Stimulated activated CD8-positive, alpha-beta memory T cell treated with anti-CD3 and anti-CD28 coated beads, Interleukin-12 subunit alpha, Interleukin-12 subunit beta, amount 100 ng/mL, for 4 hours (primary cell): ENCODE results near the gene YIF1A.
A peak's percentile ranks its signal among the peaks of the same experiment; 100 is the strongest.

ENCODE experiments used
- DNase-seq: peaks from one replicate; pipeline ENCODE4 v3.0.0-alpha.2; 2020; ENCODE audit warnings: low read depth

Gene YIF1A

DNA sequence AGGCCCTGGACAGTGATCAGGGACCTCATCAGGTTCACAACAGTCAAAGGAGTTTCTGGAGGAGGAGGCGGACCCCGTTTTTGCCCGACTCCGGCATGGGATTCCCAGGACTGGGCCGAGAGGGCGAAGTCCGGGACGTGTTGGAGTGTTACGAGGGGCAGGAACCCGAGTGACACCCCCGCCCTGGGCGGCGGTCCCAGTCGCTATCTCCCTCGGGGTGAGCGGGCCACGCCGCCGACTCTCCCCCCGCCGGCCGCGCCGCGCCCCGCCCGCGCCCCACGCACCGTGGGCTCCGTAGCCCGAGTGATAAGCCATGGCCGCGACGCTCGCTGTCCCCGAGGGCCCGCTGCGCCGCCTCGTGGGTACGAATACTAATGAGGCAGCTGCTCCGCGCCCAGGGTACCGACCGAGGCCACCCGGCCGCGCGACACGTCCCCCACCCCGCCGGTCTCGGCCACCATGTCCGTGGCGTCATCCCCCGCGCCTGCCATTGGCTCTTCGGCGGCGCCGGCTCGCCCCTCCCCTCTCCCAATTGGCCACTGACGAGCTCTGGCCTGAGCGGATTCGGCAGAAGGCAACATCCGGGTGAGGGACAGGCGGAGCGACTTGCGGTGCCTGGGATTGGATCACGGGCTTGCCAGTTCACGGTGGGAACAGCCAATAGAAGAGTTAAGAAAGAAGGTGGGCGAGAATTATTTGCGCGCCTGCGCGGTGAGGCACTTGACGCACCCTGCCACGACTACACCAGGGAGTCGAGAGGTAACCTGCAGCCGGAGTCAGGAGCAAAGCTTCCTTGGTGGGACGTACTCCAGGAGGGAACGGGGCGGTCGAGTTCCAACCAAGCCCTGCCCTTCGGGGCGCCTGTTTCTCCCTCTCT lies at the start of gene YIF1A:
Gene YIF1A, minus strand, starts transcription at position 473 of the 877 bp plus-strand sequence. Its CDS starts 158 bp downstream, at position 315.
- DNase-seq: peak; percentile 97

- DNase-seq: no peak
These were observed 48.4 kb upstream of the YIF1A start for GRCh38 chr11:66337103-66337899.

DNA sequence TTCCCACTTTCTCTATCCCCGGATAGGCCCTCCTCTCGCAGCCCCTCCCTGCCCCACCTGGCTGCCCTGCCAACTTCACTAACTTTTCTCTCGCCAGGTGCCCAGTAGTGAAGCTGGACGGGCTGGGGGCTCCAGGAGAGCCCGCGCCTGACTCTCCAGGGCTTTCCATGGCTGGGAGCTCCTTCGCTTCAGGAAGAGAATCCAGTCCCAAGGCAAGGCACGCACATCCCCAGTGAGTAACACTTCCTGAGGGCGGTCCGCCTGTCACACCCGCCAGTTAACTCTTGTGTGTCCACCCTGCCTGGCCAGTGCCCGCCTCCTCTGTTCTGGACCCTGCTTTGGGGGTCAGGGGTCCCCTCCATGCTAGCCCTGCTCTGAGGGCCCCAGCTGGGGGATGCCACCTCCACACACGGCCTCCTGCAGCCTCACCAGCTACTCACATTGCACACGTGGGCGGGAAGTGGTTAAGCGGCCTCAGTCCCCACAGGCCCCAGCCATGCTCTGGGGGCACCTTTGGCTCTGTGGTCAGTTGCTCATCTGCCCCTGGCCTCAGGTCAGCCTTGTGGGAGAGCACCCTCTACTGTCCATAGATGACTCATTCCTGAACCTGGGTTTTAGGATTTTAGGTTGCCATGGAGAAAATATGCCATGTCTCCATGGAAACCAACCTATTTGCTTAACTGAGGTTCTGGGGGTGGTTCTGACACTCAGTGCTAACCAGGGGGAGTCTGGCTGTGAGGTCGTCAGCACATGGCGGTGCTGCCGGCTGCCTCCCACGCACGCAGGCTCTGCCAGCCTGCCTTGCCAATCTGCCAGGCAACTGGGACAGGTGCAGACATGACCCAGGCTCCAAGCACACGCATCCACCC lies 47.5 kb upstream of the YIF1A start, which contains the start of gene RIN1:
Gene RIN1, minus strand, starts transcription at position 201 of the 869 bp plus-strand sequence. Its CDS starts 32 bp downstream, at position 169.
- DNase-seq: peak; percentile 42

GRCh38 chr11:66335531-66336233 lies 46.7 kb upstream of the YIF1A start:
- DNase-seq: no peak

- no peak for DNase-seq
These were observed 45.9 kb upstream of the YIF1A start for GRCh38 chr11:66334605-66335442.

DNA sequence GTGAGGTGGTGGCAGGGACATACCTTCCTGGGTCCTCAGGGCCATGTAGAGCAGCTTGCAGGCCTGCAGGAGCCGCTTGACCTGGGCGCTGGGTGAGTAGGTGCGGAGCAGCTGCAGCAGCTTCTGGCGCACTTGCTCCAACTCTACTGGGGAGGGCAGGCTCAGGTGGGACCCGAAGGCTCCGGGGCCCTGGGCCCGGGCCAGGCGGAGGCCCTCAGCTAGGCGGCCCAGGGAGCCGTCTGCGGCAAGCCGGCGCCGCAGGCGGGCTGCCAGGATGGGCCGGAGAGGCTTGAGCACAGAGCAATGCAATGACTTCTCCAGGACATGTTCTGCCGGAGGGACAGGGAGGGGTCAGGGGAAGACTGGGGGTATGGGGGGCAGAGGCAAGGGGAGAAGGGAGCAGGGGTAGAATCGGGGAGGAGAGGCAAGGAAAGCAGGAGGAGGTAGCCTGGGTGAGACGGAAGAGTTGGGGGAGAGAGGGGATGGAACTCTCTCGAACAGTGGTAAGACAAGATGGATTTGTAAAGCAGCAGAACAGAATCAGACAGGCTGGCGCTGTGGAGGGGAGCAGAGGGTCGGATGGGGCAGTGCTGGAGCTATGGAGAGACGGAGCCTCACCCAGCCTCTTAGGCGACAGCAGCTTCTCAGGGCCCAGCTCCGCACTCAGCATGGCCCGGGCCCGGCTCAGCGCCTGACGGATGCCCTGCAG lies 45.1 kb upstream of the YIF1A start:
- DNase-seq: no peak

DNA sequence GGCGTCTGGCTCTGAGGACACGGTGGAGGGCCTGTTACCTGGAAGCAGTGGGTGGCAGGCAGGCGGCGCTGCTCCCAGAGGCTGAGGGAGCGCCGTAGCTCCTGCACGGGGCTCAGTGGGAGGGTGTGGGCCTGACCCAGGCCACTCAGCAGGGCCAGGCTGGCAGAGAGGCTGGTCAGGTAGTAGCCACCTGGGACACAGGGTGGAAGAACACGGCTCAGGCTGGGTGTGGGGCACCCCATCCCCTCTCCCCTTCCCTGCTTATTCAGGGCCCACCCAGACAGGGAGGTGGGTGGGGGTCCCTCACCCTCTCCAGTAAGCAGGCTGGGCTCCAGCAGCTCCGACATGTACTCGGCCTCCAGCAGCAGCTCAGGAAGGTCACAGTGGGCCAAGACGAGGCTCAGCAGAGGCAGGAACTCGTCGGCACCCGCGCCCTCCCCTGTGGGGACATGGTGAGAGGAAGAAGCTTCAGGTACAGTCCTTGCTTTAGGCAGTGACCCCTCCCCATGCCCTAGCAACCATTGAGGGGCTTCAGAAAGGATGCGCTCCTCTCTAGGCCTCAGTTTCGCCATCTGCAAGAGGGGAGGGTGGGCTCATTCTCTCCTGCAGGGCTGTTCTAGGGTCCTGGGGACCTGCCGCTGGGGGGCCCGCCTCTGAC lies 44.4 kb upstream of the YIF1A start:
- DNase-seq: no peak

GRCh38 chr11:66332371-66333219 lies 43.7 kb upstream of the YIF1A start:
- DNase-seq: no peak

GRCh38 chr11:66331542-66332370 lies 42.8 kb upstream of the YIF1A start:
- no peak for DNase-seq

DNA sequence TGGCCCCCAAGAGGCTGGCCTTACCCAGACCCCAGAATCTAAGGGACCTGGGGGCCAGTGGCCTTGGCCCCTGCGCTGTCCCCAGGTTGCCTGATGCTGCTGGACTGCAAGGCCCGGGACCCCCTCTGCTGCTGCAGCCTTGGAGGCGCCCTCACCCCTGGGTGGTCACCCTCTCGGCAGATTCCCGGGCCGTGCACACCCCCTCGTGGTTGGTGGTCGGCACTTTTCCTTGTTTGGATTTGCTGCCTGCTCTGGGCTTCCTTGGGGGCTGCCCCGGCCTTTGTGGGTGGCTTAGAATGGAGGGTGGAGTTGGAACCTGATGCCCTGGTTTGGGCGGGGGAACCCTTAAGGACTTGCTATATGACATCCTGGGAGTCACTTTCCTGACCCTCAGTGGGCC lies 42.0 kb upstream of the YIF1A start:
- no peak for DNase-seq

GRCh38 chr11:66329165-66329673 lies 40.3 kb upstream of the YIF1A start:
- no peak for DNase-seq

- peak; percentile 64 for DNase-seq
These were observed 39.6 kb upstream of the YIF1A start for GRCh38 chr11:66328302-66329144.

DNA sequence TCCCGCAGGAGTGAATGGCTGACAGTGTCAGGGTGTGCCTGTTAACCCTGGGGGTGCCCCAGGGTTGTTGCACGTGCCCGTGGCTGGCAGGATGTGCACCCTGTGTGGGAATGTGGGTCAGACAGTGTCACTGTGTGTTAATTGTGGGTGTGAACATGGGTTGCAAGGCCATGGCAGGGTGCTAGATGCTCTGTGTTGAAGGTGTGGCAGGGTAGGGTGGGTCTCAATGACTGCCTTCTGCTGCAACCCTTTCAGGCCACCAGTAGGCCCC lies 39.0 kb upstream of the YIF1A start:
- no peak for DNase-seq

GRCh38 chr11:66327171-66328030 lies 38.5 kb upstream of the YIF1A start:
- no peak for DNase-seq
